Gastroesophageal sphincter (tissue), 4 donors: ENCODE data around the gene RCN1. TPM values are rescaled to one million over a fixed set of nuclear protein-coding genes. Genes with fewer than 3 reads are reported as not detected.
"Not testable (repeated sequence)": the region's sequence is repeated elsewhere in the genome, so short reads cannot be mapped to it uniquely, and the experiment has no call there.

Source experiments
- ATAC-seq: fragments of 150-250 bp; one replicate; pipeline ENCODE4 v1.9.1; 2016; ENCODE audit warnings: mild to moderate bottlenecking, moderate library complexity
- H3K27ac ChIP-seq, 4 donors: fragments of 200-600 bp; sonication (generic) in 3 of 4; 1 replicate in 3 of 4; 2 replicates in 1 of 4; pipeline ENCODE4 v1.5.1; 2016 to 2019
- H3K27me3 ChIP-seq: fragments of 200-600 bp; sonication (generic); one replicate; pipeline ENCODE4 v1.5.1; 2019
- H3K36me3 ChIP-seq, 2 donors: fragments of 200-600 bp; sonication (generic); one replicate each; pipeline ENCODE4 v1.5.1; 2019; ENCODE audit warnings: control low read depth in 1 of 2
- H3K4me1 ChIP-seq, 3 donors: fragments of 200-600 bp; sonication (generic); 1 replicate in 2 of 3; 2 replicates in 1 of 3; pipeline ENCODE4 v1.5.1; 2016 to 2019; ENCODE audit warnings: control low read depth in 2 of 3
- H3K4me3 ChIP-seq, 2 donors: fragments of 200-600 bp; sonication (generic); one replicate each; pipeline ENCODE4 v1.5.1; 2019; ENCODE audit warnings: mild to moderate bottlenecking in 1 of 2, moderate library complexity in 1 of 2
- H3K9me3 ChIP-seq, 3 donors: fragments of 200-600 bp; sonication (generic); one replicate each; pipeline ENCODE4 v1.5.1; 2017 to 2019; ENCODE audit warnings: control low read depth in 2 of 3
- CTCF ChIP-seq, 4 experiments: fragments of 200-600 bp in 2 of 4; fragments of 450-650 bp in 2 of 4; sonication (generic) in 1 of 4; IDR thresholded peaks; one replicate each; pipeline ENCODE4 v1.5.1; 2017 to 2019; ENCODE audit warnings: antibody characterized with exemption in 4 of 4, mild to moderate bottlenecking in 2 of 4, moderate library complexity in 2 of 4
- EP300 ChIP-seq: sonication (generic); formaldehyde crosslinking; IDR thresholded peaks from one replicate; pipeline ENCODE4 v1.6.1; 2017; ENCODE audit warnings: antibody characterized with exemption, mild to moderate bottlenecking
- POLR2A ChIP-seq, 2 donors: fragments of 450-650 bp; IDR thresholded peaks; one replicate each; pipeline ENCODE4 v1.6.1; 2017; ENCODE audit warnings: antibody characterized with exemption in 2 of 2, mild to moderate bottlenecking in 2 of 2, moderate library complexity in 1 of 2
- POLR2AphosphoS5 ChIP-seq: sonication (generic); formaldehyde crosslinking; IDR thresholded peaks from one replicate; pipeline ENCODE4 v1.6.1; 2017; ENCODE audit warnings: antibody characterized with exemption
- WGBS, 2 donors: methylation state at CpG; one replicate each; pipeline ENCODE4 v1.1.5; 2018; ENCODE audit warnings: low coverage in 1 of 2; 5-methylcytosine and 5-hydroxymethylcytosine counted together
- total RNA-seq, 4 donors: library from RNA; depleted of rRNA; stranded (reverse); fragments of >200 nt; gene quantifications; one replicate each; pipeline ENCODE4 v1.1.0, GENCODE V29; 2016

The RCN1 gene
- total RNA-seq, 4 donors from 2014 or later, result 28.6 to 65.0 (median 52.2) TPM

GRCh38 chr11:32099516-32099915, 8.6 kb downstream of the RCN1 start:
- Histone ChIP-seq H3K4me1 (no peaks in the 10 kb centered on the region), H3K27me3 (no peaks in the 10 kb centered on the region), H3K9me3 (no peaks in the 10 kb centered on the region), H3K27ac (no peak overlapping the region), H3K36me3 (peaks cover 0 to 79% of the 10 kb centered on the region in 2 donors), H3K4me3 (no peak overlapping the region)
- ATAC-seq, result no peak
- TF ChIP-seq EP300, result no peak
- no peak for TF ChIP-seq POLR2AphosphoS5
- no peak for TF ChIP-seq CTCF (IDR thresholded peaks at IDR 0.05)
- no peak for TF ChIP-seq POLR2A (IDR thresholded peaks at IDR 0.05)
- WGBS, 2 donors, result 86 to 87% methylated on average over 4 of the region's 4 CpGs

GRCh38 chr11:32100495-32100894, 9.6 kb downstream of the RCN1 start:
- Histone ChIP-seq H3K4me3 (no peak overlapping the region), H3K27ac (no peak overlapping the region), H3K4me1 (no peaks in the 10 kb centered on the region), H3K9me3 (no peaks in the 10 kb centered on the region), H3K27me3 (no peaks in the 10 kb centered on the region), H3K36me3 (peaks cover 0 to 86% of the 10 kb centered on the region in 2 donors)
- TF ChIP-seq CTCF (IDR thresholded peaks at IDR 0.05) (no peak), POLR2A (IDR thresholded peaks at IDR 0.05) (no peak), EP300 (no peak), POLR2AphosphoS5 (no peak)
- WGBS, 2 donors, result 52 to 92% methylated on average over 2 to 4 of the region's 5 CpGs
- ATAC-seq, result no peak

GRCh38 chr11:32101791-32102190, 10.9 kb downstream of the RCN1 start:
- H3K4me3 ChIP-seq, result no peak overlapping the region
- 89% methylated on average over 5 to 10 of the region's 11 CpGs for WGBS, 2 donors
- ATAC-seq, result no peak
- peaks cover 0 to 94% of the 10 kb centered on the region in 2 donors for H3K36me3 ChIP-seq
- H3K27me3 ChIP-seq, result no peaks in the 10 kb centered on the region
- TF ChIP-seq POLR2AphosphoS5, result no peak
- no peak for TF ChIP-seq CTCF (IDR thresholded peaks at IDR 0.05)
- no peak for TF ChIP-seq EP300
- no peak for TF ChIP-seq POLR2A (IDR thresholded peaks at IDR 0.05)
- H3K9me3 ChIP-seq, result no peaks in the 10 kb centered on the region
- no peak overlapping the region for H3K27ac ChIP-seq
- H3K4me1 ChIP-seq, result no peaks in the 10 kb centered on the region

GRCh38 chr11:32103121-32103719, 12.3 kb downstream of the RCN1 start:
- ATAC-seq, result peak; percentile 36
- not testable (repeated sequence) for H3K4me3 ChIP-seq, H3K4me1 ChIP-seq, H3K9me3 ChIP-seq, H3K27me3 ChIP-seq
- H3K36me3 ChIP-seq, result peaks cover 0 to 79% of the 10 kb centered on the region in 2 donors
- WGBS, 2 donors, result 81 to 86% methylated on average over 6 to 11 of the region's 11 CpGs
- peak overlapping the region in 1 of 4 donors; percentile 43 for H3K27ac ChIP-seq

- ATAC-seq, result no peak
- TF ChIP-seq POLR2A (IDR thresholded peaks at IDR 0.05) (no peak), EP300 (no peak), POLR2AphosphoS5 (no peak), CTCF (IDR thresholded peaks at IDR 0.05) (no peak)
- WGBS, 2 donors, result 82% methylated on average over 4 of the region's 5 CpGs; no CpG with 5 or more reads in 1 of the 2 donors
- H3K4me3 ChIP-seq, result no peak overlapping the region
- H3K36me3 ChIP-seq, result peaks cover 0 to 72% of the 10 kb centered on the region in 2 donors
- H3K27me3 ChIP-seq, result no peaks in the 10 kb centered on the region
- peak overlapping the region in 1 of 4 donors; percentile 43 for H3K27ac ChIP-seq
- H3K9me3 ChIP-seq, result no peaks in the 10 kb centered on the region
- H3K4me1 ChIP-seq, result no peaks in the 10 kb centered on the region
These were observed 13.1 kb downstream of the RCN1 start for GRCh38 chr11:32103941-32104340.
